HUES48 (cell line): ENCODE data around the gene TANC1.
A peak's percentile ranks its signal among the peaks of the same experiment; 100 is the strongest.

ENCODE experiments used
- H3K27ac ChIP-seq: one replicate; pipeline ENCODE4 v1.7.0; 2013; ENCODE audit warnings: low read depth, low read length, inconsistent platforms
- H3K27me3 ChIP-seq: 2 replicates; pipeline ENCODE4 v1.6.1; 2013; ENCODE audit warnings: mild to moderate bottlenecking, low read length; ENCODE audit not compliant: control insufficient read depth, insufficient read depth
- H3K36me3 ChIP-seq: 2 replicates; pipeline ENCODE4 v1.6.1; 2013; ENCODE audit warnings: low read length; ENCODE audit not compliant: control insufficient read depth, insufficient read depth
- H3K4me1 ChIP-seq: 2 replicates; pipeline ENCODE4 v1.6.1; 2013; ENCODE audit warnings: mild to moderate bottlenecking, low read length; ENCODE audit not compliant: control insufficient read depth, insufficient read depth
- H3K4me3 ChIP-seq: 2 replicates; pipeline ENCODE4 v1.5.1; 2013; ENCODE audit warnings: mild to moderate bottlenecking, low read depth, low read length
- H3K9ac ChIP-seq: 2 replicates; pipeline ENCODE4 v1.6.1; 2013; ENCODE audit warnings: mild to moderate bottlenecking, low read depth, low read length, moderate library complexity
- H3K9me3 ChIP-seq: 2 replicates; pipeline ENCODE4 v1.6.1; 2013; ENCODE audit warnings: low read length; ENCODE audit not compliant: control insufficient read depth, insufficient read depth

The TANC1 gene

DNA sequence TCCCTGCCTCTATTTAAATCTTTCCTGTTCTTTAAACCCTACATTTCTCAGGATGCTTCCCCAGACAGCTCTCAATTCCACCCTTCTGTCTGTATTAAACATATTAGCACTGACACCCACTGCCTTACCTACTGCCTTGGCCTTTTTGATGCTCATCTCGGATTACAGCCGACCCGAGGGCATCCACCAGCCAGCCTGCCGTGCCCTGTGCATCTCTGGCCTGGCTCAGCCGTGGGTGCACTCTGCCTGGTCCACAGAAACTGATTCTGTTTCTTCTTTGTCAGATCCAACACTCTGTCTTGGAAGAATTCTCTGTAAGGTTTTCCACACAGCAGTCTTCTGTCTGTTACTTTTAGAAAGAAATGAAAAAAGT is 27.2 kb downstream of the TANC1 start:
- Histone ChIP-seq H3K9me3 (no peaks in the 10 kb centered on the region), H3K27ac (peak overlapping the region; percentile 75), H3K4me3 (no peak overlapping the region), H3K36me3 (no peaks in the 10 kb centered on the region), H3K9ac (no peak overlapping the region), H3K4me1 (peaks cover 15% of the 10 kb centered on the region), H3K27me3 (no peaks in the 10 kb centered on the region)

DNA sequence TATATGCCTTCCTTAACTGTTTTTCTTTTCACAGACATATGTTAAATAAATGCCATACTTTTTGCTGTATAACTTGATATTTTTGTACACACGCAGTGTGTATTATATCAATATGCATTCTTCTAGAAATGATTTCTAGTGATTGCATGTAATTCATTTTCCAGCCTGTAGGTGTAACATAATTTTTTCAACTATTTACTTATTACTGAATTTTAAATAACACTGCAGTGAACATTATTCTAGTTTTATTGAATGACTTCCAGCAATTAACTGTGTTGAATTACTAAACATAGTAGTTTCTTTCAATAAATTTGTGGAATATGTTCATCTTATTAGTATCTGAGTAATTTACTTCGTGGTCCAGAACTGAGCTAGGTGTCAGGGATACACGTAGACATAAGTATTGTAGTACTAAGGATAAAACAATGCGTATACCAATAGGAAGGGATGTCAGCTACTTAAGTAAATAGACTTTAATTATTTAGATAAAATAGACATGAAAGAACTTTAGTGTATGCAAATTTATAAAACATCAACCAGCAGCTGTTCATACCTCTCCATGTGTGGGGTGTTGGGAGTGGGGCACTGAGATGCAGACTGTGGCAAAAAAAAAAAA is 28.0 kb downstream of the TANC1 start:
- Histone ChIP-seq H3K4me1 (peaks cover 15% of the 10 kb centered on the region), H3K27me3 (no peaks in the 10 kb centered on the region), H3K36me3 (no peaks in the 10 kb centered on the region), H3K27ac (no peak overlapping the region), H3K9me3 (no peaks in the 10 kb centered on the region), H3K4me3 (no peak overlapping the region), H3K9ac (no peak overlapping the region)

DNA sequence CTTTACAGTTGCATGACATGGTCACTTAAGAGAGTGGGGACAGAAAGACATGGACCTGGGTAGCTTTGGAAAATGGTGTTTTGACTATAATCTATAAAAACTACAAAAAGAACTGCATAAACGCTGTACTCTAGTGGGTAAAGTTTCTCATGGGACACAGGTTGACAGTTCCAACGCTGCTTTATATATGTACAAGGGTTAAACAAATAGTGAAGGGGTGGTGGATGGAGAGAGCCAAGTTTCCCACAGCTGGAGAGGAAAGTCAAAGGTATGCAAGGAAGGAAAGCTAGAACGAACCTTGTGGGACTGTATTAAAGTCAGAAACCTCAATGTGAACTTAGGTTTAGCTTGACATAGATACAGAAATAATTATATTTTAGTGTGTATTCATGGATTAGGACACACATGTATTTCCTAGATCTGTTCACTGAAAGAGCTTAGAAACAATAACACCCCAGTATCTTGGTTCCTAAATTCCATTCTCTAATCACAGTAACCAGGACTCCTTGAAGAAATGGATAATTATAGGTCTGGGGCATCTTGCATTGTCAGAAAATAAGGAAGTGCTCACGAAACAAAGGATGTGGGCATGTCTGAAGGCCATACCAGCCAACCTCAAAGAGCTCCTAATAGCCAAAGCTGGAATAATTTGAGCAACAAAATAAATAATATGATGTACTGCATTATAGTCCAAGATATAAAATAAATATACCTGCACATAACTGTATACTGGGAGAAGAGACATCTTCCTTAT is 28.8 kb downstream of the TANC1 start:
- Histone ChIP-seq H3K36me3 (no peaks in the 10 kb centered on the region), H3K9ac (no peak overlapping the region), H3K9me3 (no peaks in the 10 kb centered on the region), H3K4me1 (peaks cover 15% of the 10 kb centered on the region), H3K4me3 (no peak overlapping the region), H3K27me3 (no peaks in the 10 kb centered on the region), H3K27ac (no peak overlapping the region)

DNA sequence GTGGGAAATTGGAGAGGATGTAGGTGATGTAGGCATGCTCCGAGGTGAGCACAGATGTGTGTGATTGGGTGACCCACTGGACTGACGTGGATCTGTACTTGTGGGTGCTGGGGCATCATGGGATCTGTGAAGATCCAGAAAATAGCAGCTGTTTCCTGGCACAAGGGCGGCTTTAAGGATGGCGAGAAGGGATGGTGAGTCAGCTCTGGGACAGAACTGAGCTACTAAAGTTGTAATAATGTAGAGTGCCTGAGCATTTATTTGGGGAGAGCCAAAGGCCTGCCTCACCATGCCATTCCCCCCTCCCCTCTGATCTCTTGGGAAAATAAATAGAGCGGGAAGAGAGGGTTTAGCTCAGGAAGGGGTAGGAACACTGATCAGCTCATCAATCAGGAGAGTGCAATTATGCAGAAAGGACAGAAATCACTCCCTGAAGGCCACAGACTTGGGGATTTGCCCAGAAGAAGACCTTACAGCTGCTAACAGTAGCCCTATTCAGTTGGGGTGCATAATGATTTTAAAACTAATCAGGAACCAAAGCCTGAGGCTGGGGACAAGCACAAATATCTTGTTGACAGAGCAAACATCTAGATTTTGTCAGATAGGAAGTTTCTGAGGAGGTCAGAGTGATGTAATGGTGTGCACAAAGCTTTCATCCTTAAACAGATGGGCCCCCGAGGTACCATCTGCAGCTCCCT is 30.3 kb downstream of the TANC1 start:
- H3K4me3 ChIP-seq: no peak overlapping the region
- H3K36me3 ChIP-seq: no peaks in the 10 kb centered on the region
- no peak overlapping the region for H3K27ac ChIP-seq
- H3K4me1 ChIP-seq: peaks cover 15% of the 10 kb centered on the region
- no peaks in the 10 kb centered on the region for H3K27me3 ChIP-seq
- no peak overlapping the region for H3K9ac ChIP-seq
- H3K9me3 ChIP-seq: no peaks in the 10 kb centered on the region

DNA sequence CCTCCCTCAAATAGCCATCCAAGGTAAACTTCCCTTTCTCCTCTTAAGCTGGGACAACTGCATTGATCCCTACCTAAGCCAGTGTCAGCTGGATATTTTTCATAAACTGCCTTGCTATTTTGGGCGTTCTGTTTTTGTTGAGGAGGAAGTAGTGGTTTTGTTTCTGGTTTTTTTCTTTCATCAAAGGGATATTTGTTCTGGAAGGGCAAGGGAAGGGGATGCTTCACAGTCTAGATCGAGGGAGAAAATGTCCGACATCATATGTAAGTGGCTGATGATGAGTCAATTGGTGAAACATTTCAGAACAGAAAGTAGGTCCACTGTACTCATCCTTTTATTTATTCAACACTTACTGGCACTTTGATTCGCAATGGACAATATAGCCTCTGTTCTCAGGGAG is 31.0 kb downstream of the TANC1 start:
- Histone ChIP-seq H3K36me3 (no peaks in the 10 kb centered on the region), H3K9me3 (no peaks in the 10 kb centered on the region; the same call in 1 of the 2 replicates), H3K27ac (no peak overlapping the region), H3K4me1 (peaks cover 14% of the 10 kb centered on the region), H3K9ac (no peak overlapping the region), H3K4me3 (no peak overlapping the region), H3K27me3 (no peaks in the 10 kb centered on the region)

DNA sequence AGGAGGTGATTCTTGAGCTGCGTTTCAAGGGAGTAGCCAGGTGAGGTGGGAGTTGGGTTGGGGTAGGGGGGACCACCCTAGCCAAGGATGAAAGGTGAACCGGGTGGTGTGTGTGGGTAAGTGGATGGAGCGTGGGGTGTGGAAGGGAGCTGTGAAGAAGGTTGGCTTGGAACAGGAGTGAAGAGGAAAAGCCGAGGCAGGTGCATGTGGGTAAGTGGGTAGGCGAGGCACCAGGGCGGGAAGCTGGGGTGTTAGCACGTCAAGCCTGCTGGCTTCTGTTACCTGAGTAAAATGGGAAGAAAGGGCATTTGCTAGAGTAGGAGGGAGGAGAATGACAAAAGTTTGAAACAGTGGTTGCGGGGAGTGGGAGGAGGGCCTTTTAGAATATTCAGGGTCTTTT is 31.6 kb downstream of the TANC1 start:
- H3K4me3 ChIP-seq: no peak overlapping the region
- peaks cover 6% of the 10 kb centered on the region for H3K9me3 ChIP-seq
- H3K4me1 ChIP-seq: peaks cover 8% of the 10 kb centered on the region
- H3K27me3 ChIP-seq: no peaks in the 10 kb centered on the region
- H3K36me3 ChIP-seq: no peaks in the 10 kb centered on the region
- H3K27ac ChIP-seq: no peak overlapping the region
- no peak overlapping the region for H3K9ac ChIP-seq

DNA sequence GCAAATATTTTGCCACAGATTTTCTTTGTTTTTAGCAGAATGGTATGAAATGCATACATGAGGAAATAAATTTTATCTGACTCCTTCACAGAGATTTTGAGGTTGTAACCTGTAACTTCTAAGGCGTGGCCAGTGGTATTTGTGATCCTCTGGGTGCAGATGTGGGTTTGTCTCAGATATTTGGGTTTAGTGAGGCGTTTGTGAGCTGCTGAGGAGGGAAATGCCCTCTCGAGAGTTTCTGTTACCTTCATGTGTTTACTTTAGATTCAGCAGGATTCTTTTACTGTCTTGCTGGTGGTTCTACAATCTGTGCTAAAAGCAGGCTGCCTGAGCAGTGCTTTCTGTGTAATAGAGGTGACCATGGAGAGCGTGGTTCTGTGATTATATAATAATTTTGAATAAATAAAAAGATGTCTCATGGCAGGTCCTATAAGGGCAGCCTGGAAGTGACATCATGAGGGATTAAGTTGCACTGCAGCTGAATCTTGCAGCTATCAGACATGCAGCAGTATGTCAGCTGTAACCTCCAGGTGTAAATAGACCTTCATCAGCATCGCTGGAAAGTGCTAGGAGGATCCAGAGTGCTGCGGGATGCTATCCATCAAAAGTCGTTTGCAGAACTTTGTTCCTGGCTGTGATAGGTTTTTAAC is 34.1 kb downstream of the TANC1 start:
- Histone ChIP-seq H3K9ac (no peak overlapping the region), H3K36me3 (no peaks in the 10 kb centered on the region), H3K4me1 (no peaks in the 10 kb centered on the region)

DNA sequence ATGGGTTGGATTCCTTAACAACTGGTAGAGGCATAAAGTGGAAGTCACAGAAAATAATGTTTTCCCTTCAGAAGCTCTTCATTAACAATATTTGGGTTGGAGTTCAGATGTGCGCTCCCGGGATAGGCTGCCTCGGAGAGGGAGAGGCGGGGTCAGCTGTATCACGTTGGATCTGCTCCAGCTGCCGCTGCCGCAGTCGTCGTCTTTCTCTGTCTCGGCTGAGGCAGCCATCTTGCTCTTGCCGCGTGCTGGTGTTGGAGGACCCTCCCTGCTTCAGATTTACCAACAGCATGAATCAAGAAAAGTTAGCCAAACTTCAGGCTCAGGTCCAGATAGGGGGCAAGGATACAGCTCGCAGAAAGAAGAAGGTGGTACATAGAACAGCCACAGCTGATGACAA is 35.1 kb downstream of the TANC1 start:
- H3K9ac ChIP-seq: no peak overlapping the region

More for the DNA sequence above, 34.1 kb downstream of the TANC1 start:
- Histone ChIP-seq H3K27ac (no peak overlapping the region), H3K9me3 (peaks cover 6% of the 10 kb centered on the region), H3K4me3 (no peak overlapping the region), H3K27me3 (no peaks in the 10 kb centered on the region)

DNA sequence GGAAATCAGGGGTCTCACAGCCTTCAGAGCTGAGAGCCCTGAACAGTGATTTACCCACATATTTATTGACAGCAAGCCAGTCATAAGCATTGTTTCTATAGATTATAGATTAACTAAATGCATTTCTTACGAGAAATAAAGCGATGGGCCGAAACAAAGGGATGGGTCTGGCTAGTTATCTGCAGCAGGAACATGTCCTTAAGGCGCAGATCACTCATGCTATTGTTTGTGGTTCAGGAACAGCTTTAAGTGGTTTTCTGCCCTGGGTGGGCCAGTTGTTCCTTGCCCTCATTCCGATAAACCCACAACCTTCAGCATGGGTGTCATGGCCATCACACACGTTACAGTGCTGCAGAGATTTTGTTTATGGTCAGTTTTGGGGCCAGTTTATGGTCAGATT is 36.4 kb downstream of the TANC1 start:
- H3K36me3 ChIP-seq: no peaks in the 10 kb centered on the region
- H3K4me3 ChIP-seq: no peak overlapping the region
- H3K4me1 ChIP-seq: peaks cover 2% of the 10 kb centered on the region; the same call in 1 of the 2 replicates
- no peaks in the 10 kb centered on the region for H3K27me3 ChIP-seq
- no peak overlapping the region for H3K9ac ChIP-seq
- H3K27ac ChIP-seq: no peak overlapping the region
- peaks cover 6% of the 10 kb centered on the region for H3K9me3 ChIP-seq

More for the DNA sequence above, 35.1 kb downstream of the TANC1 start:
- Histone ChIP-seq H3K4me3 (no peak overlapping the region), H3K9me3 (peaks cover 6% of the 10 kb centered on the region), H3K27me3 (no peaks in the 10 kb centered on the region), H3K36me3 (no peaks in the 10 kb centered on the region), H3K27ac (no peak overlapping the region), H3K4me1 (no peaks in the 10 kb centered on the region)

DNA sequence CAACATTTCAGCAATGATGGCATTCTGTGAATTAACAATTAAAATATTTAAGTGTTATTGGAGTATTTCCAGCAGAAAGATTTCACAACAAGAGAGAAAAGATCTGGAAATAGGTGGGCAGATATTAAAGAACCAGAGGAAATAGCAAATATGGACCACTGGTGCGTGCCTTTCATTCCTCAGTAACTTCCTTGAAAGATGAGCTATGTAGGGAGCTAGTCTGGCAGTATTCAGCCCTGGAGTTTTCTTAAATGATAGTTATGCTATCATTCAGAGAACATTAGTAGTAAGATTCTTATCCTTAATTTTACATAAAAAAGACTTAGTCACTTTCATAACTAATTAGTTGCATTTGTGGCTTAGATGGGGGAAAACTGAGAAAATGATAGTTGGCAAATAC is 41.5 kb downstream of the TANC1 start:
- H3K4me1 ChIP-seq: peaks cover 8% of the 10 kb centered on the region; the same call in 1 of the 2 replicates
- no peak overlapping the region for H3K27ac ChIP-seq
- H3K9ac ChIP-seq: no peak overlapping the region
- no peak overlapping the region for H3K4me3 ChIP-seq
- H3K9me3 ChIP-seq: peaks cover 11% of the 10 kb centered on the region
- no peaks in the 10 kb centered on the region for H3K36me3 ChIP-seq
- no peaks in the 10 kb centered on the region for H3K27me3 ChIP-seq
